ENCODE results near the gene RCOR2.

DNA sequence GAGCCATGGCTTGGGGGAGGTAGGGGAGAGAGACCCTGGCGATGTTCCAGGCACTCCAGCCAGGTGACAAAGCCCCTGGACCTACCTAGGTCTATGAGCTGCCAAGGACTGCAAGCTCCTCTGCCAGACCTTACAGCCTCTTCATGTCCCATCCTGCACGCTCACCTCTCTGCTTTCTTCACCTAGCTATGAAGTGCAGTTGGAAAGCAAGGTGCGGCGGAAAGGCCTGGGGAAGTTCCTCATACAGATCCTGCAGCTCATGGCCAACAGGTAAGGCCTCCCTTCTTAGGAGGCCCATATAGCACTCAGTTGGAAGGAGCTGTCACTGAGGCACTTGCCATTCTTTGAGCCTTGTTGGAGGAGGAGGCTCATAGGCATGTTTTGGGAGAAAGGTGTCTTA, 35.6 kb upstream of the RCOR2 start:
- TF ChIP-seq, protein P1, sequence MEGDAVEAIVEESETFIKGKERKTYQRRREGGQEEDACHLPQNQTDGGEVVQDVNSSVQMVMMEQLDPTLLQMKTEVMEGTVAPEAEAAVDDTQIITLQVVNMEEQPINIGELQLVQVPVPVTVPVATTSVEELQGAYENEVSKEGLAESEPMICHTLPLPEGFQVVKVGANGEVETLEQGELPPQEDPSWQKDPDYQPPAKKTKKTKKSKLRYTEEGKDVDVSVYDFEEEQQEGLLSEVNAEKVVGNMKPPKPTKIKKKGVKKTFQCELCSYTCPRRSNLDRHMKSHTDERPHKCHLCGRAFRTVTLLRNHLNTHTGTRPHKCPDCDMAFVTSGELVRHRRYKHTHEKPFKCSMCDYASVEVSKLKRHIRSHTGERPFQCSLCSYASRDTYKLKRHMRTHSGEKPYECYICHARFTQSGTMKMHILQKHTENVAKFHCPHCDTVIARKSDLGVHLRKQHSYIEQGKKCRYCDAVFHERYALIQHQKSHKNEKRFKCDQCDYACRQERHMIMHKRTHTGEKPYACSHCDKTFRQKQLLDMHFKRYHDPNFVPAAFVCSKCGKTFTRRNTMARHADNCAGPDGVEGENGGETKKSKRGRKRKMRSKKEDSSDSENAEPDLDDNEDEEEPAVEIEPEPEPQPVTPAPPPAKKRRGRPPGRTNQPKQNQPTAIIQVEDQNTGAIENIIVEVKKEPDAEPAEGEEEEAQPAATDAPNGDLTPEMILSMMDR (IDR thresholded peaks at IDR 0.05; ENCODE audit: insufficient read depth, low read depth, low read length), result no peak
- TF ChIP-seq EZH2 (IDR thresholded peaks at IDR 0.05; ENCODE audit: insufficient read depth, low read length), result no peak

Measured in astrocyte (in vitro differentiated cells and primary cell).